PC-3 (cell line): ENCODE data around the gene BHLHE23. TPM values are rescaled to one million over a fixed set of nuclear protein-coding genes. Genes with fewer than 3 reads are reported as not detected.

Experiments
- ATAC-seq: fragments of 200-7000 bp; cut with Tn5 transposase; 2 replicates; pipeline ENCODE4 v1.9.1; 2020; ENCODE audit warnings: mild to moderate bottlenecking, moderate library complexity
- BruUV-seq: library from RNA; stranded (reverse); fragments of 400-500 nt; replicated peaks from 2 replicates; lab custom pipeline; 2021; lab: Mats Ljungman, UMichigan
- CTCF ChIA-PET: fragments of 300-600 bp; sonication (Branson Sonifier 250); formaldehyde crosslinking; loops from one replicate; lab custom pipeline; 2022; ENCODE audit warnings: antibody characterized with exemption; lab: Charles Lee
- POLR2A ChIA-PET: fragments of 300-600 bp; sonication (Branson Sonifier 250); formaldehyde crosslinking; loops from one replicate; lab custom pipeline; 2022; ENCODE audit warnings: antibody characterized with exemption; ENCODE audit not compliant: unreplicated experiment; lab: Charles Lee
- DNase-seq: peaks from one replicate; pipeline ENCODE4 v3.0.0-alpha.2; 2015
- H2AFZ ChIP-seq: fragments of 300-600 bp; sonication (generic); 2 replicates; pipeline ENCODE4 v1.6.0; 2016; ENCODE audit warnings: antibody characterized with exemption, low read length
- H3F3A ChIP-seq: fragments of 300-600 bp; sonication (generic); one replicate; pipeline ENCODE4 v1.6.0; 2017; ENCODE audit warnings: antibody characterized with exemption, low read length, control low read depth, mild to moderate bottlenecking; ENCODE audit not compliant: unreplicated experiment
- H3K27ac ChIP-seq: fragments of 300-600 bp; sonication (generic); 2 replicates; pipeline ENCODE4 v1.5.1; 2016; ENCODE audit warnings: mild to moderate bottlenecking, low read length
- H3K27me3 ChIP-seq: fragments of 300-600 bp; sonication (generic); 2 replicates; pipeline ENCODE4 v1.6.1; 2016; ENCODE audit warnings: low read length, mixed read lengths
- H3K36me3 ChIP-seq: fragments of 300-600 bp; sonication (generic); 2 replicates; pipeline ENCODE4 v1.6.1; 2016; ENCODE audit warnings: low read depth, mixed run types, low read length, mixed read lengths
- H3K4me1 ChIP-seq: fragments of 300-600 bp; sonication (generic); 2 replicates; pipeline ENCODE4 v1.5.1; 2016; ENCODE audit warnings: low read length; ENCODE audit not compliant: insufficient read depth
- H3K4me2 ChIP-seq: fragments of 300-600 bp; sonication (generic); 2 replicates; pipeline ENCODE4 v1.6.0; 2016; ENCODE audit warnings: low read length
- H3K4me3 ChIP-seq: fragments of 300-600 bp; sonication (generic); 2 replicates; pipeline ENCODE4 v1.5.1; 2016; ENCODE audit warnings: mild to moderate bottlenecking, low read length, mixed read lengths
- H3K79me2 ChIP-seq: fragments of 300-600 bp; sonication (generic); 2 replicates; pipeline ENCODE4 v1.6.1; 2017; ENCODE audit warnings: low read length, mixed read lengths
- H3K9ac ChIP-seq: fragments of 300-600 bp; sonication (generic); 2 replicates; pipeline ENCODE4 v1.6.0; 2016; ENCODE audit warnings: mild to moderate bottlenecking, low read length
- H3K9me2 ChIP-seq: fragments of 300-600 bp; sonication (generic); replicated peaks from 2 replicates; pipeline ENCODE4 v1.6.1; 2016; ENCODE audit warnings: mixed run types, low read length, mixed read lengths
- H3K9me3 ChIP-seq: fragments of 300-600 bp; sonication (generic); 2 replicates; pipeline ENCODE4 v1.6.1; 2016; ENCODE audit warnings: low read length, mixed read lengths
- H4K20me1 ChIP-seq: fragments of 300-600 bp; sonication (generic); 2 replicates; pipeline ENCODE4 v1.6.1; 2016; ENCODE audit warnings: low read length, mixed read lengths
- CTCF ChIP-seq: fragments of 300-600 bp; sonication (generic); conservative IDR thresholded peaks from 2 replicates; pipeline ENCODE4 v1.5.1; 2017; ENCODE audit warnings: antibody characterized with exemption, low read depth, mild to moderate bottlenecking, low read length
- EZH2 ChIP-seq: fragments of 300-600 bp; sonication (generic); IDR thresholded peaks from one replicate; pipeline ENCODE4 v1.6.1; 2017; ENCODE audit warnings: antibody characterized with exemption, mild to moderate bottlenecking, low read length; ENCODE audit not compliant: unreplicated experiment
- EZH2phosphoT487 ChIP-seq: fragments of 300-600 bp; sonication (generic); IDR thresholded peaks from 2 replicates; pipeline ENCODE4 v1.6.1; 2018; ENCODE audit warnings: mild to moderate bottlenecking, antibody characterized with exemption, low read length, borderline replicate concordance
- intact Hi-C: fragments of 100-400 bp; cut with micrococcal nuclease; formaldehyde crosslinking; loops from 2 replicates; pipeline ENCODE4 v1.9.0; 2023
- total RNA-seq: library from RNA; depleted of rRNA; stranded (reverse); fragments of >200 nt; gene quantifications from 2 replicates; pipeline ENCODE4 v1.2.3, GENCODE V29; 2014

The BHLHE23 gene
- total RNA-seq, 1 experiment from 2014 or later: not detected

- H3K27me3 ChIP-seq: no peaks in the 10 kb centered on the region
- no peak overlapping the region for H3K27ac ChIP-seq
- no peak overlapping the region for H2AFZ ChIP-seq
- no peak overlapping the region for H3K9ac ChIP-seq
- no peaks in the 10 kb centered on the region for H3K9me2 ChIP-seq
- H4K20me1 ChIP-seq: no peaks in the 10 kb centered on the region
- H3K9me3 ChIP-seq: no peaks in the 10 kb centered on the region
- no peak for TF ChIP-seq CTCF
- H3K4me1 ChIP-seq: no peaks in the 10 kb centered on the region; the same call in 1 of the 2 replicates
- H3K4me3 ChIP-seq: no peak overlapping the region
- ChIA-PET CTCF (no interaction called here), POLR2A (no interaction called here)
- ATAC-seq: no peak
- H3K36me3 ChIP-seq: no peaks in the 10 kb centered on the region
- intact Hi-C loops: no loop called here
- no peak for DNase-seq
- no peak overlapping the region for H3K4me2 ChIP-seq
- H3K79me2 ChIP-seq: no peaks in the 10 kb centered on the region
- BruUV-seq: no TSS peak
- H3F3A ChIP-seq: no peaks in the 10 kb centered on the region
Measured at GRCh38 chr20:62958388-62959100, 48.2 kb downstream of the BHLHE23 start.

GRCh38 chr20:62957136-62958117 lies 49.3 kb downstream of the BHLHE23 start:
- Histone ChIP-seq H2AFZ (no peak overlapping the region), H3K9me3 (no peaks in the 10 kb centered on the region), H3K9me2 (no peaks in the 10 kb centered on the region), H3K27me3 (no peaks in the 10 kb centered on the region), H3K36me3 (no peaks in the 10 kb centered on the region), H3K27ac (no peak overlapping the region), H3K79me2 (no peaks in the 10 kb centered on the region), H3F3A (no peaks in the 10 kb centered on the region), H3K4me1 (no peaks in the 10 kb centered on the region; the same call in 1 of the 2 replicates), H3K9ac (no peak overlapping the region), H3K4me3 (no peak overlapping the region), H3K4me2 (no peak overlapping the region), H4K20me1 (no peaks in the 10 kb centered on the region)
- DNase-seq (no peak), ATAC-seq (no peak)
- intact Hi-C loops: no loop called here
- POLR2A ChIA-PET: no interaction called here
- BruUV-seq: no TSS peak
- CTCF ChIA-PET: interaction anchor here (0.5 kb wide), 1 partner anchor 241 kb away, joined by 9 read pairs; no protein-coding TSS in a partner anchor
- TF ChIP-seq CTCF (no peak), EZH2phosphoT487 (no peak), EZH2 (no peak)
